Cerebellar cortex (tissue), 1 donor: ENCODE results near the gene SLCO2B1.
A peak's percentile ranks its signal among the peaks of the same experiment; 100 is the strongest.

ENCODE experiments used
- DNase-seq: peaks from one replicate; pipeline ENCODE4 v3.0.0-alpha.2; 2015; ENCODE audit warnings: low spot score

Gene SLCO2B1

GRCh38 chr11:75193711-75194110 lies 42.8 kb downstream of the SLCO2B1 start:
- DNase-seq: no peak

- DNase-seq: no peak
Observed at GRCh38 chr11:75194147-75194546, 43.2 kb downstream of the SLCO2B1 start.

DNA sequence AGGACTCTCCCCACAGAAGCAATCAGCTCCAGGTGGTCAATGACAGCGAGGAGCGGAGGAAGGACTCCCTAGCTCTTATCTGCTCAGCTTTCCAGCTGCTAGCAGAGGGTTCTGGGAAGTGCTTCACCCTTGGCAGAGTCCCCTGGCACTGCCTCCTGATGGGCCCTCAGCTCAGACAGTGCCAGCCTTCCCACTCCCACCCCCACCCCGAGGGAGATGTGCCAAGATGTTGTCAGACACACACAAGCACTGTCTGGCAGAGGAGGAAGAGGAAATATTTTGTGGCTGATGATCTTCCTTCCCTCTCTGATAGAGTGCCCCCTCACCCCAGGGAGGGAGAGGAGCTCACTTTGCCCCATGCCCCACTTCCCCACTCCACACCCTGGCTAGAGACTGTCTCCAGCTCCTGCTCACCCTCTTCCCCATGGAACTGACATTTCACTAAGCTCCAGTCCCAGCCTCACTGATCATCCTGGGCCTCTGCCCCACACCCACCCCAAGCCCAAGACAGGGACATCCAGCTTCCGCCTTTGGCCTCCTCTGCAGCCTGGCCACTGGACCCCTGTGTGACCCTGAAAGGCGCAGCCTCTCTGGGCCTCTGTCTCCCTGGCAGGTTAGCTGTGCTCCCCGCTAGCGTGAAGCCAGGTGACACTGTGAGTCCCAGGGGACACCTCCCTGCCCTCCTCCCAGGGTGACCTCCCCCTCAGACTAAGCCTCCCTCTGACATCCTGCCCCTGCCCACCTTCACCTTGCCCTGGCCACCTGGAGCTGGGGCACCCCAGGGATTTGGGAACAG lies 44.5 kb downstream of the SLCO2B1 start:
- DNase-seq: no peak

DNA sequence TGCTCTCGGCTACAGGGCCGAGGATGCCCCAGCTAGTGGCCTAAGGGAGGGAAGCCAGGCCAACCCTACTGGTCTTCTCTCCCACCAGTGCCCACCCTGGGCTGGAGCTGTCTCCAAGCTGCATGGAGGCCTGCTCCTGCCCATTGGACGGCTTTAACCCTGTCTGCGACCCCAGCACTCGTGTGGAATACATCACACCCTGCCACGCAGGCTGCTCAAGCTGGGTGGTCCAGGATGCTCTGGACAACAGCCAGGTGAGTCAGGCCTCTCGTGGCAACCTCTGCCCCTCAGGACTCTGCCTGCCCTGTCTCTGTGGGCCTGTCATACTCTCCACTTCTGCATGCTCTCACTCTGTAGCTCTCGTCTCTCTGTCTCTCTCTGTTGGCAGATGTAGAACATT lies 45.5 kb downstream of the SLCO2B1 start:
- DNase-seq: no peak

GRCh38 chr11:75197512-75198277 lies 46.8 kb downstream of the SLCO2B1 start:
- DNase-seq: no peak

- no peak for DNase-seq
Observed at GRCh38 chr11:75198278-75198973, 47.5 kb downstream of the SLCO2B1 start.

DNA sequence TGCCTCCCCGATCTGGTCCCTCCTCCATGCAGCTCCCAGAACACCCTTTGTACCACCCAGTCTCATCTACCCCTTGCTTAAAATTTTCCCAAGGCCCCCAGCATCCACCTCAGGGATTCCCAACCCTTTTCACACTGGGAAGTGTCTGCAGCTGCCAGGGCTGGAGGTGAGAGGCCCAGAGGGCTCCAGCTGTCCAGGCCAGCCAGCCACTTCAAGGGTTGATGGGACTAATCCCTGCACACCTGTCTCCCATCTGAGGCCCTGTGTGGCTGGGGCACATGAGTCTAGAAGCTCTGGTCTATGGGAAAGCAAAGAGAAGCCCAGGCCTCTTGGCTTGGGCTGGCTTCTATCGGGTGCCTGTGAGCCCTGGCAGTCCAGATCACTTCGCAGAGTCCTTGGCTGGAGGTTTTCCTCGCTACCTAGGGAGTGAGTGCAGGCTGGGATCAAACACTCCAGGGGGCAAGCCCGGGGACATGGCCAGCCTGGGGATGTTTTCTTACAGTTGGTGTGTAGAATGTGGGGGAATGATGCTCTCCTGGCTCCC lies 48.6 kb downstream of the SLCO2B1 start:
- DNase-seq: no peak

DNA sequence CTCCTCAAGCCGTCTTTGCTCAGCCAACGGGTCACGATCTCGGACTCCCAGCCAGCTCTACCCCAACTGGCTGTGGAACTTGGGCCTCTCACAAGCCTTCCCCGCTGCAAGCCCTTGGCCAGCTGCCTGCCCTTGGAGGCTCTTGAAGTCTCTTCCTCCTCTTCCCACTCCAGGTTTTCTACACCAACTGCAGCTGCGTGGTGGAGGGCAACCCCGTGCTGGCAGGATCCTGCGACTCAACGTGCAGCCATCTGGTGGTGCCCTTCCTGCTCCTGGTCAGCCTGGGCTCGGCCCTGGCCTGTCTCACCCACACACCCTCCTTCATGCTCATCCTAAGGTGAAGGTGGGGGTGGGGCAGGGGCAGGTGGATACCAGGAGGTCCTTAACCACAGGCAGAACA lies 49.1 kb downstream of the SLCO2B1 start:
- no peak for DNase-seq

DNA sequence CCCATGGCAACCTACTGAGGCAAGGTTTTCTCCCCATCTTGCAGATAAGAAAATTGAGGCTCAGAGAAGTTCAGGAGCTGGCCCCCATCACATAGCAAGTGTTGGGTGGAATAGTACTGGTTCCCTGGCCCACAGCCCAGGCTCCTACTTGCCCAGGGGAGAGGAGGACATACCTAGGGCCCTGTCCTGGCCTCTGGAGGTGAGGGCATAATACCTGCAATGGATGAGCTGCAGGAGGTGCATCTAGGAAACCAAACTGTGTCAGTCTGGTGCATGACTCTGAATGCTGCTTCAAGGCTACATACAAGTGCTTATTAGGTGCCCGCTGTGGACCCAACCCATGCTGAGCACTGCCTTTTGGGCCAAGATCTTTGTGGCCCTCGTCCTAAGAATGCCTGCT lies 49.6 kb downstream of the SLCO2B1 start:
- DNase-seq: no peak

- no peak for DNase-seq
Observed at GRCh38 chr11:75201771-75202170, 50.9 kb downstream of the SLCO2B1 start.

- no peak for DNase-seq
Observed at GRCh38 chr11:75202195-75202594, 51.3 kb downstream of the SLCO2B1 start.

DNA sequence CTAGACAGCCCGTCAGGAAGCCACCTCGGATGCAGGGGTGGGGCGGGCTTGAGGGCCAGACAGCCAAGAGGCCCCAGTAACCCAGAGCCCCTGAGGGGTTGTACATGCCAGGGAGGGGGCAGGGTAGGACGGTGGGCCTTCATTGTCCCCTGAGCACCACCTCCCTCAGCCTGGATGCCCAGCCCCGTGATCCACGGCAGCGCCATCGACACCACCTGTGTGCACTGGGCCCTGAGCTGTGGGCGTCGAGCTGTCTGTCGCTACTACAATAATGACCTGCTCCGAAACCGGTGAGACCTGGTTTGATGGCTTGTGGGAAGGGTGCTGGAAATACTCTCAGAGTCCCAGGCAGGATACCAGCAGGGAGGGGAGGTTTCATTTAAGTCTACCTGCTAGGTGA lies 52.2 kb downstream of the SLCO2B1 start:
- DNase-seq: no peak

- DNase-seq: no peak
Observed at GRCh38 chr11:75203641-75204011, 52.7 kb downstream of the SLCO2B1 start.

- DNase-seq: no peak
Observed at GRCh38 chr11:75204012-75204674, 53.2 kb downstream of the SLCO2B1 start.

GRCh38 chr11:75204685-75205563 lies 54.0 kb downstream of the SLCO2B1 start:
- DNase-seq: peak; percentile 84

DNA sequence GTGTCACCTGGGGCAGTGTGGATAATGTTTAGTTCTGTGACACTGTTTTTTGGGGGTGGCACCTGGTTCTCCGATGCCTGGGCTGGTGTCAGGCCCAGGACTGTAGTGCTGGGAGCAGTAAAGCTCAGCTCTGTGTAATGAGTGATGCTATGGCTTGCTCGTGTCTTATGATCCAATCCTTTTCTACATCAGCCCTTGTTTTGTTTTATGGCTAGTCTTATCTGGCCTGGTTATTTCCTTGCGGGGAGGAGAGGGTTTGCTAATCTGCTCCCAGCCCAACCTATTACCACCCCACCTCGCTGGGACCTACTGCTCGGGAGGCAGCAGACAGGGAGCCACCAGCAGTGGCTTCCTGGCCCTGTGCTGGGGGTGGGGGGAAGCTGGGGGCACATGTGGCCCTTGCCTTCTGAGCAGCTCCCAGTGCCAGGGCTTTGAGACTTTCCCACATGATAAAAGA lies 54.7 kb downstream of the SLCO2B1 start:
- no peak for DNase-seq

GRCh38 chr11:75208446-75208845 lies 57.5 kb downstream of the SLCO2B1 start:
- DNase-seq: no peak

- no peak for DNase-seq
Observed at GRCh38 chr11:75212411-75212810, 61.5 kb downstream of the SLCO2B1 start.

DNA sequence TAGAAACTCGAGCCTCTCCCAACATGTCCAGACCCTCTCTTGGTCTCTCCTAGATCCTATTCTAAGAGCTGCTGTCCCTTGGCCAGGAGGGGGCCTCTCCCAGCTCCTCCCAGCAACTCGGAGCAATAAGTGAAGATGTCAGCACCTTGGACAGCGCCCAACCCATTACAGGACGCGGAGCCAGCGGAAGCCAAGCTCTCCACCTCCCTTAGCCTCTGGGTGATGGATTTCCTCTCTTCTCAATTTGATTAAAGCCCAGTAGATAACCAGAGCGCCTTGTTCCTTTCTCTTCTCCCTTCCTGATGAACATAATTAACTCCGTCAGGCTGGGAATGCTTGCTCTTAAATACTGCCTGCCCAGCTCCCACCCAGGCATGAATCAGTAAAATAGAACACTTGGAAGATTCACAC lies 63.5 kb downstream of the SLCO2B1 start:
- DNase-seq: peak; percentile 41

DNA sequence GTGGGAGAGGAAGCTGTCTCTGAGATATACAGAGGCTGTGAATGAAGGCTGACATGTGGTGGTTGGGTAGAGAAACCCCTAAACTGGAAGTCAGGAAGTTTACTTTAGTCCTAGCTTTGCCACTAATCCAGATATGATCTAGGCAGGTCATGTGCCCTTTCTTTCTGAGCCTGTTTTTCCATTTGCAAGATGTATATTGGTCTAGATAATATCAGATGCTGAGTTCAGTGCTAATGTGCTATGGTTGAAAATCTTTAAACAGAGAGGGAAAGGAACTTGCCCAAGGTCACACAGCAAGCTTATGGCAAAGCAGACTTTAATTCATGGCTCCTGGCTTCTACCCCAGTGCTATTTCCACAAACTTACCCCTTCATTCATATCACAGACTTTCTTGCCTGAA lies 63.9 kb downstream of the SLCO2B1 start:
- DNase-seq: no peak

DNA sequence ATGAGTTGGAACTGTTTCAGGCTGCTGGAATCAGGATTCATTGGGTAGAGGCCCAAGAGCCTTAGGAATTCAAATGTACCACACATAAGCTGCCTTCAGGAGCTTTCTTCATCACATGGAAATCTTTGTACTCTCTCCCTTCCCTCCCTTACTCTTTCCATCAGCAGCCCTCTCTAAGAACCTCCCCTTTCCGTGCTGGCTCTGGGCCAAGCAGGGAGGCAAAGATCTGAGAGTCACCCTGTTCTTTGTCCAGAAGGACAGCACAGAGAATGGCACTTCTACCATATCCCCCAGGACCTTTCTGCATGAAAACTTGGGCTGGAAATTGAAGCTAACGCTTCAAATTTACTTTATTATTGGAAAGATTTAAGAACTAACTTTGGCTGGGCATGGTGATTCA lies 69.0 kb downstream of the SLCO2B1 start:
- no peak for DNase-seq
